ENCODE measurements around the gene LSMEM2.
"Not testable (repeated sequence)": the region's sequence is repeated elsewhere in the genome, so short reads cannot be mapped to it uniquely, and the experiment has no call there.

The LSMEM2 gene

DNA sequence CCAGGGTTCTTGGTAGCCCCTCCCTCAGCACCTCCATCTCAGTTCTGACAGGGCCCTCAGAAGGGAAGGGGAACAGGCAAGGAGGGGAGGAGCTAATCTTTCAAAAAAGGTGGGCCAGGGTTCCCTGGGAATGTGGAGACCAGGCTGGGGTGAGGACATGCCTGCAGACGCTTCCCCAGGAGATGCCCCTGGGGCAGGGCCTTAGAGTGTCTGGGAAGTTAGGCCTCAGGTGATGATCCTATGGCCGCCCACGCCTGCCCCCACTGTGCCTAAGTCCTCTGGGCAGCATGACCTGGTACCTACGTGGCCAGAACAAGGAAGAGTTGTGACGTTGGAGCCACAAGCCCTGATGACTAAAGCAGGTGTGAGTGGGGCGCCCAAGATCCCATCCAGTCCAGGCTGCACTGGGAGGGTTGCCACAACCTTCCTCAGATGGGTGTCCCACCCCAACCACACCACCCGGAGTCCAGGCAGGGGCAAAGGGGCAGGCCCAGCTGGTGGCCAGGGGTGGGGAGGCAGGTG is 13.9 kb upstream of the LSMEM2 start:
- peak; percentile 69 for DNase-seq

DNA sequence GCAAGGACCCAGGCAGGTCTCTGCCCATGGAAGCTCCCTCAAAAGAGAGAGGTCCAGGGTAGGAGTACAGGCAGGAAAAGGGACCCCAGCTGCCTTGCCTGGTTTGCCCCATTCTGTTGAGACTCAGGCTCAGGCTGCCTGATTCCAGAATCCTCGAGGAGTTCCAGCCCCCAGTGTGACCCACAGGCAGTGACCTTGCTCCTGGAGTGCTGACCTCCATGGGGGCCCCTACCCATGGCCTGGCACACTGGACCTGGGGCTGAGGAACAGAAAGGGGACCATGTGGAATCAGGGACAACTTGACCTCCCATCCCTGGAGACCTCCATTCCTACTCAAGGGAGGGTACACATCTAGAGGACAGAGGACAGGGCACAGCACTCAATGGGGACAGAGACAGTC is 13.3 kb upstream of the LSMEM2 start:
- DNase-seq, result no peak

DNA sequence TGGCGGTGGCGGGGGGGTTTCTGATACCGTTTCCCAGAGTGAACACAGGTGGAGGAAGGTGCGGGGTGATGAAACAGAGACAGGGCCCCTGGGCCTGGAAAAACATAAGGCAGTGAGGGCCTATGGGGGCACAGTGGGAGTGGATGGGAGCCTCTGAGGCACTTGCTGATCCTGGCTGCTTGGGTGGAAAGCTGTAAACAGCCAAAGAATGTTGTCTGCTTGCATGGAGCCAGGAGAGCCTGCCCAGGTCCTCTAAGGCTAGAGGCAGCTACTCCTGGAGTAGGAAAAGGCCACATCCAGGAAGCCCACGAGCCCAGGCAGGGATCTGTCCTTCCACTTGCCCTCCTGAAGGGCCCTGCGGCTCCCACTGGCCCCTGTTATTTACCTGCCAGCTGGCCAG is 12.9 kb upstream of the LSMEM2 start:
- no peak for DNase-seq

DNA sequence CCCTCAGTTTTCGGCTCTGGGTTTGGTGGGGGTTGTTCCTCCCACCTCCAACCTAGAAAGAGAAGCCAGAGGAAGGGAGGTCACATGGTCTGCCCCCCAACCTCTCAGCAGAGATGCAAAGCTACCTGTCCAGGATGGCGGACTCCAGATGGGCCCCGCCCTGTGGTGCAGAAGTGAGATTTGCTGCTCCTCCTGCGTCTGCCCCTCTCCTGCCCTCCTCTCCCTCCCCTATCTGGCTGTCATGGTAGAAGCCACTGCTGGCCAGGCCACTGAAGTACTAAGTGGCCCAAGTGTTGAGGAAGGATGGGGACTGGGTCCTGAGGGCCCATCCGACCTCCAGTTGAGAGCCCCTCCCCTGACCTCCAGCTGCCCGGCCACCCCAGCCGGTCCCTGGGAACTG is 12.1 kb upstream of the LSMEM2 start:
- no peak for DNase-seq

DNA sequence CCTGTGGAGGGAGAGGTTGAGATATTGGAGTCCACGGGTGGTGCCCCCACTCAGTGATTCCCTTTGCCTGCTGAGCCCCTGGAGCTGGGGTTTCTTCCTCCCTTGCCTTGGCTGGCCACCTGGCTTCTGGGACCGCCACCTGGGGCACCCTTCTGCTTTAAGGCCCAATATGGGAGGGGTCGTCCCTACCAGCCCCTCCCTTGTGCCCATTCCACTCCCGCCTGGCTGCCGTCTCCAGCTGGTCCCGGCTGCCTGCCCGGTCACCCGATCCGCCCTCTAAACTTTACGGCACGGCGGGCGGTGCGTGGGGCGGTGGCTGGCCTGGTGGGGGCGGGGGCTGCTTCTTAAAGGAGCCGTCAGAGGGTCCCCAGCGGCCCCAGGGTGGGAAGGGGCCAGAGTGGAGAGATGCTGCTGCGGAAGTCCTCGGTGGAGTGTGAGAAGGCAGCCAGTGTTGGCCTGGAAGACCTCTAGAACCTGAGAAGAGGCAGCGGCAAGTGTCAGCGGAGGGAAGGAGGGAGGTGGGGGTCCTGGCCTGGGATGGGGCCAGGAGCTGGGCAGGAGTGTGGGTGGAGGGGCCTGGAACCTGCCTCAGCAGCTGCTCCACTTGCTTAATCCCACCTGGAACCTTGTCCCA is 11.5 kb upstream of the LSMEM2 start:
- peak; percentile 70 for DNase-seq

DNA sequence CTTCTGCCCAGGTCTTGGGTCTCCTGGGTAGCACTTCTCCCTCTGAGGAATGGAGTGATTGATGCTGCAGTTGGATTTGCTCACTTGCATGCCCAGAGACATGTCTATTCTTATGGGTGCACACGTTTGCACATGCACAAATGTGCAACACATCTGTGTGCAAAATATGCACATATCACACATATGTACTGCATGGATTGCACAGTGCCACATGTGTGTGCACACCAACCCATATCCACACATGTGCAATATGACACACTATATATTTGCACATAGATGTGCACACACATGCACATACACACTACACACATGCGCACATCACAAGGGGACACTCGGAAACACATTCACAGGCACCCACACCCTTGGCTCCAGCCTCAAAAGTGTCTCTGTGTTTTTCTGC is 10.6 kb upstream of the LSMEM2 start:
- DNase-seq, result no peak

DNA sequence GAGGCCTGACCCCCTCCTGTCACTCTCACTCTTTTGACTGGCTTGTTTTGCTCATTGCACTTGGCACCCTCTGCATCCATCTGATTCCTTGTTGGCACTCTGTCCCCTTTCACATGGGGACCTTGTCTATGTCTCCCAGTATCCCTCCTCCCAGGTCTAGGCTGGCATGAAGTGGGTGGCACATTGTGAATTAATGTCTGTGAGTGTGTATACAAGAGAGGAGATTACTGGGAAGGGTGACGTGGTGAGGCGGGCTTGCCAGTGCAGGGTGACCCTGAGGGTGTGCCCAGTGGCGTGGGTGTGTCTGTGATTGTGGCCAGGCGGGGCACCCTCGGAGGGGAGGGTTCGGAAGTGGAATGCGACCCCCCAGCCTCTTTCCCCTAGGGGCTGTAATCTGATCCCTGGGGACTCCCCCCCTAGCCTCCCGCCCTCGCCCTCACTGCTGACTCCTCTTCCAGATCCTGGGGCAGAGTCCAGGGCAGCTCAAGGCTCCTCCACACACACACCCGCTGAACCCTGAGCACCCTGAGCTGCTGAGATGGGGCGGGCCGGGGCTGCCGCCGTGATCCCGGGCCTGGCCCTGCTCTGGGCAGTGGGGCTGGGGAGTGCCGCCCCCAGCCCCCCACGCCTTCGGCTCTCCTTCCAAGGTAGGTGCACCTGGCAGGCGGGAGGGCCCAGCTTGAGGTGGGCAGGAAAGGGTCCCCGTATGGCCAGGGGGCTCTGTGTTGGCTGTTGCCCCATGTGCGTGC is 10.0 kb upstream of the LSMEM2 start, which contains the start of gene SEMA3B:
Gene SEMA3B (plus strand): TSS at position 445 of the 749 bp plus-strand sequence. CDS start 94 bp downstream, at position 539.
- DNase-seq, result peak; percentile 75

DNA sequence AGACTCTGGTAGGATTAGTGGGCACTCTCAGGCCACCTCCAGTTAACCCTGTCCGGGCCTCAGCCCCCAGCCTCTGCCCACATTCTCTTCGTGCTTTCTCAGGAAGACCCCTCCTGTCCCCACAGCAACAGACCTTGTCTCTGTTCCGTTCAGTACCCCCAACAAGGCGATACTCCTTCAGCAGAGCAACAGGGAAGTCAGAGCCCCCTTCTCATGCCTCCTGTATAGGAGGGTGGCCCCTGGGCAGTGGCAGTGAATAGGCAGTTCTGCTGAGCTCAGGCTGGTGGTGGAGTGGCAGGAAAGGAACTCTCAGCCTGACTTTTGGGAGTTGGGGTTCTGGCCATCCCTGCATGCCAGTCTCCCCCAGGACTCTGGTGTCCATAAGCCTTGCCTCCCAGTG is 9.4 kb upstream of the LSMEM2 start:
- peak; percentile 51 for DNase-seq

DNA sequence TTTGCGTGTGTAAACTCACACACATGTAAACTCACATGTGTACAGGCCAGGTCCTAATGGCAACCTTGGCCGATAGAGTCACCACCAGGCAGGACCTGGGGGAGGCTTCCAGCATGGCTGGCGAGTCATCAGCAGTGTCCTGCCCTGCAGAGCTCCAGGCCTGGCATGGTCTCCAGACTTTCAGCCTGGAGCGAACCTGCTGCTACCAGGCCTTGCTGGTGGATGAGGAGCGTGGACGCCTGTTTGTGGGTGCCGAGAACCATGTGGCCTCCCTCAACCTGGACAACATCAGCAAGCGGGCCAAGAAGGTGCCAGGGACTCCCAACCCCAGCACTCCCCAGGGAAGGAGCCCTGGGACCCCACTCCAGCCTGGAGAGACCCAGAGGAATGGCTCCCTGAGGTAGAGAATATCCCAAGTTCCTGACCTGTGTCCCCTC is 8.9 kb upstream of the LSMEM2 start:
- no peak for DNase-seq

DNA sequence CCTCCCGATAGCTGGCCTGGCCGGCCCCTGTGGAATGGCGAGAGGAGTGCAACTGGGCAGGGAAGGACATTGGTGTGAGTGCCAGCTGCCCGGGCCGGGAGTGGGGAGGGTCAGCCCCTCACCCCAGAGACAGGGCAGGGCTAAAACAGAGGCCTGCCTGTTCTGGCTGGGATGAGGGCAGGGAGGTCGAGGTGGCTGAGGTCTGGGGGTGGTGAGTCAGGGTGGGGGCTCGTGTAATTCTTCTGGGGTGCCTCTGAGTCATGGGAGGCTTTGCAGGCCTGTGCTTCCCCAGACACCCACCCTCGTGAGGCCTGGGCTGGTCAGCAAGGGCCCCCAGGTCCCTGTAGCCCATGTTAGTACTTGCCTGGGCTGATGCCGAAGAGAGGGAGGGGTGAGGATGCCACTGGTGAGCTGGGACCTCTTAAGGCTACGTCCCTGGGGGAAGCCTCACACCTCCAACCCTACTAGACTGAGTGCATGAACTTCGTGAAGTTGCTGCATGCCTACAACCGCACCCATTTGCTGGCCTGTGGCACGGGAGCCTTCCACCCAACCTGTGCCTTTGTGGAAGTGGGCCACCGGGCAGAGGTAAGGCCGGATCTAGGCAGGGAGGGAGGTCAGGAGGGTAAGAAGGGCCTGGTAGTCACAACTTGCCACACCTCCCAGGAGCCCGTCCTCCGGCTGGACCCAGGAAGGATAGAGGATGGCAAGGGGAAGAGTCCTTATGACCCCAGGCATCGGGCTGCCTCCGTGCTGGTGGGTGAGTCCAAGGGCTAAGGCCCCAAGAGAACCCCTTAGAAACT is 8.3 kb upstream of the LSMEM2 start:
- DNase-seq, result no peak

DNA sequence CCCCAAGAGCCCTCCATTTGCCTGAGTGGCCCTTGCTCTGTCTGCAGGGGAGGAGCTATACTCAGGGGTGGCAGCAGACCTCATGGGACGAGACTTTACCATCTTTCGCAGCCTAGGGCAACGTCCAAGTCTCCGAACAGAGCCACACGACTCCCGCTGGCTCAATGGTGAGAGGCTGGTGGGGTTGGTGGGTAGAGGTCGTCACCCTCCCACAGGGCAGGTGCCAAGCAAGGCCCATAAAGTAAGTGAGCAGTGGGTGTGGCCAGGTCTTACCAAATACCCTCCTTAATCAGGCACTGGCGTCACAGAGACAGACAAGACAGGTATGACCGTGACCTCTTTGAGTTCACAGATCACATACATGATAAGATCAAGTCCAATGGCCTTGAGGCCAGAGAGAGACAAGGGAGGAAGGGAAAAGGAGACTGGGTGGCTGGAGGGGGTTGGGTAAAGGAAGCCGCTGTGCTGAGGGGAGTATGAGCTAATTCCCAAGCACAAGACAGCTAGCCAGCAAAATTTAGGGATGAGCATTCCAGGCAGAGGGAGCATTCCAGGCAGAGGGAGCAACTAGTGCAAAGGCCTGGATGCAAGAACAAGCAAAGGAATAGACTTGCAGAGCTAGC is 7.5 kb upstream of the LSMEM2 start:
- no peak for DNase-seq

DNA sequence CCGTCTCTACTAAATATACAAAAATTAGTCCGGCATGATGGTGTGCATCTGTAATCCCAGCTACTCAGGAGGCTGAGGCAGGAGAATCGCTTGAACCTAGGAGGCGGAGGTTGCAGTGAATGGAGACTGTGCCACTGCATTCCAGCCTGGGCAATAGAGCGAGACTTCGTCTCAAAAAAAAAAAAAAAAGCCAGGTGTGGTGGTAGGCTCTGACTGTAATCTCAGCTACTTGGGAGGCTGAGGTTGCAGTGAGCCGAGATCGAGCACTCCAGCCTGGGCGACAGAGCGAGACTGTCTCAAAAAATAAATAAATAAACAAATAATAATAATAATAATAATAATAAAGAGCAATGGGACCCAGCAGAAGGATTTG is 6.4 kb upstream of the LSMEM2 start:
- not testable (repeated sequence) for DNase-seq

DNA sequence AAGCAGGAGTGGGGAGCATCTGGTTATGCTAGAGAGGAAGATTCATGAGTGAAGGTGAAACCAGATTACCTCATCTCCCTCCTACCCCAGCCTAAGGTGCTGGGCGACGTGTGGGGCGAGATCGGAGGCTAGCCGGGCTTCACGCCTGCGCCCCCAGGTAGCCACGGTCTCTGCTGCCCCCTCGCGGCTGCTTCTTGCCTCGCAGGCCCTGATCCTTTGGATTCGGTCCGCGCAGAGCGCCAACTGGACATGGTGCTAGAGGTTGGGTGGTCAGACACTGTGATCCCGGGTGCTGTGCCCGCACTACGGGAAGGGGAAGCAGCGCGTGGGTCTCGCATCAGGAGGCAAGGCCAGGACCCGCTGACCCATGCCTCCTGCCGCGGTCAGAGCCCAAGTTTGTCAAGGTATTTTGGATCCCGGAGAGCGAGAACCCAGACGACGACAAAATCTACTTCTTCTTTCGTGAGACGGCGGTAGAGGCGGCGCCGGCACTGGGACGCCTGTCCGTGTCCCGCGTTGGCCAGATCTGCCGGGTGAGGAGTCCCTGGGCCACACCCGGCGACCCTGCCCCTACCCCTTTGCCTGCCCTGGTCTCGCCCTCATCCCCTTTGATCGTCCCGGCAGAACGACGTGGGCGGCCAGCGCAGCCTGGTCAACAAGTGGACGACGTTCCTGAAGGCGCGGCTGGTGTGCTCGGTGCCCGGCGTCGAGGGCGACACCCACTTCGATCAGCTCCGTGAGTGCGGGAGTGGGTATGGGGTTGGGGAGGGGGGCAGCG is 5.8 kb upstream of the LSMEM2 start:
- DNase-seq, result peak; percentile 89

DNA sequence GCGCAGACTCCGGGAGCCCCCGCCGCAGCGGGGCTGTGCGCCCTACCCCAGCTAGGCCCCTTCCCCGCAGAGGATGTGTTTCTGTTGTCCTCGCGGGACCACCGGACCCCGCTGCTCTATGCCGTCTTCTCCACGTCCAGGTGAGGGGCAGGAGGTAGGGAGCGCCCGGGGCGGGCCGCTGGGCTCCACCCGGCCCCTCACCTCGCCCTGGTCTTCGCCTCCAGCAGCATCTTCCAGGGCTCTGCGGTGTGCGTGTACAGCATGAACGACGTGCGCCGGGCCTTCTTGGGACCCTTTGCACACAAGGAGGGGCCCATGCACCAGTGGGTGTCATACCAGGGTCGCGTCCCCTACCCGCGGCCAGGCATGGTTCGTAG is 5.2 kb upstream of the LSMEM2 start:
- DNase-seq, result no peak

DNA sequence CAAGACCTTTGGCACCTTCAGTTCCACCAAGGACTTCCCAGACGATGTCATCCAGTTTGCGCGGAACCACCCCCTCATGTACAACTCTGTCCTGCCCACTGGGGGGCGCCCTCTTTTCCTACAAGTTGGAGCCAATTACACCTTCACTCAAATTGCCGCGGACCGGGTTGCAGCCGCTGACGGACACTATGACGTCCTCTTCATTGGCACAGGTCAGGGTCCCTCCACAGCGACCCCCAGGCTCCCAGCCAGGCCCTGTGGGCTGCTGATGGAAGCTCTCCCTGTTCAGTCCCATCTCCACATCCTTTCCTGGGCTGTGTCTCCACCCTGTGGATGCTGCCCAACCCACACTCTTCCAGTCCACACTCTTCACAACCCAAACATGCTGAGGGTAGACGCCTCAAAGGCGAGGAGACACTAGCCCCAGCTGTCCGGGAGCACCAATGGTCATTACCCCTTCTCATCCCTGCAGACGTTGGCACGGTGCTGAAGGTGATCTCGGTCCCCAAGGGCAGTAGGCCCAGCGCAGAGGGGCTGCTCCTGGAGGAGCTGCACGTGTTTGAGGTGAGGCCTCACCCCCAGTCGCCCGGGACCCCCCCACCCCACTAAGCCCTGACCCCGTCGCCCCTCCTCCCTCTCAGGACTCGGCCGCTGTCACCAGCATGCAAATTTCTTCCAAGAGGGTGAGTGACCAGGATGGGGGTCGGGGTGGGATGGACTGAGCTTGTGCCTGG is 4.3 kb upstream of the LSMEM2 start:
- DNase-seq, result peak; percentile 59

DNA sequence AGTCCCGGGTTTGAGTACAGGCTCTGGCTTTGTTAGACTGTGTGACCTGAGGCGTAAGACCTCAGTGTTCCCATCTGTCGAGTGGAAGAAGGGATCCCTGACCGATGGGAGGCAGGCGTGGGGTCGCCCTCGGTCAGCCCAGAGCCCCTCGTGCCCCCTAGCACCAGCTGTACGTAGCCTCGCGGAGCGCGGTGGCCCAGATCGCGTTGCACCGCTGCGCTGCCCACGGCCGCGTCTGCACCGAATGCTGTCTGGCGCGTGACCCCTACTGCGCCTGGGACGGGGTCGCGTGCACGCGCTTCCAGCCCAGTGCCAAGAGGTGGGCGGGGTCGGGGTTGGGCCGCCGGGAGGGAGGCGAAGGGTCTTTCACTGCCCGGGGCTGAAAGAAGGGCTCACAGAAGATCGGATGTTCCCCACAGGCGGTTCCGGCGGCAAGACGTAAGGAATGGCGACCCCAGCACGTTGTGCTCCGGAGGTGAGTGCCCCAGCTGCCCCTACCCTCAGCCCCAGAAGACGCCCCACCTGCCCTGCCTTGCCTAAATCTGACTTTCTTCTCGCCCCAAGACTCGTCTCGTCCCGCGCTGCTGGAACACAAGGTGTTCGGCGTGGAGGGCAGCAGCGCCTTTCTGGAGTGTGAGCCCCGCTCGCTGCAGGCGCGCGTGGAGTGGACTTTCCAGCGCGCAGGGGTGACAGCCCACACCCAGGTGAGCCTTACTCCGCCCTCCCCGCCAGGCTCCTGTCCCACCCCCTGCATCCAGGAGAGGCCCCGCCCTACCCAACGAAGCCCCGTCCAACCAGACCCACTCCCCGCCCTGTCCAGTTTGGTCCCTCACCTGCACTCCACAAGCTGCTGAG is 3.5 kb upstream of the LSMEM2 start:
- no peak for DNase-seq

DNA sequence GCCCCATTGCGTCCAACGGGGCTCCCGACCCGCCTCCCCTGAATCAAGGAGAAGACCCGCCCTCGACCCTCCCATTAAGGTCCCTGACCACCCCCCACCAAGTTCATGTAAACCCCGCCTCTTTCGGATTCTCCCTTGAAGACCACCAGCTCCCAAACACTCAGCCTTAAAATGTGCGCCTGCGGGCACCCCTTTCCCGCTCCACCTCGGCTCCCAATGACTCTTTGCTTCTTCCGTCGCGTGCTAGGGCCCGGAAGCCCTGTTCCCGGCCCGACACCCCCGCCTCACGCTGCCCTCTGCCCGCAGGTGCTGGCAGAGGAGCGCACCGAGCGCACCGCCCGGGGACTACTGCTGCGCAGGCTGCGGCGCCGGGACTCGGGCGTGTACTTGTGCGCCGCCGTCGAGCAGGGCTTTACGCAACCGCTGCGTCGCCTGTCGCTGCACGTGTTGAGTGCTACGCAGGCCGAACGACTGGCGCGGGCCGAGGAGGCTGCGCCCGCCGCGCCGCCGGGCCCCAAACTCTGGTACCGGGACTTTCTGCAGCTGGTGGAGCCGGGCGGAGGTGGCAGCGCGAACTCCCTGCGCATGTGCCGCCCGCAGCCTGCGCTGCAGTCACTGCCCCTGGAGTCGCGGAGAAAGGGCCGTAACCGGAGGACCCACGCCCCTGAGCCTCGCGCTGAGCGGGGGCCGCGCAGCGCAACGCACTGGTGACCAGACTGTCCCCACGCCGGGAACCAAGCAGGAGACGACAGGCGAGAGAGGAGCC is 2.7 kb upstream of the LSMEM2 start:
- DNase-seq, result no peak

DNA sequence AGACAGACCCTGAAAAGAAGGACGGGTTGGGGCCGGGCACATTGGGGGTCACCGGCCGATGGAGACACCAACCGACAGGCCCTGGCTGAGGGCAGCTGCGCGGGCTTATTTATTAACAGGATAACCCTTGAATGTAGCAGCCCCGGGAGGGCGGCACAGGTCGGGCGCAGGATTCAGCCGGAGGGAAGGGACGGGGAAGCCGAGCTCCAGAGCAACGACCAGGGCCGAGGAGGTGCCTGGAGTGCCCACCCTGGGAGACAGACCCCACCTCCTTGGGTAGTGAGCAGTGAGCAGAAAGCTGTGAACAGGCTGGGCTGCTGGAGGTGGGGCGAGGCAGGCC is 2.2 kb upstream of the LSMEM2 start:
- no peak for DNase-seq

DNA sequence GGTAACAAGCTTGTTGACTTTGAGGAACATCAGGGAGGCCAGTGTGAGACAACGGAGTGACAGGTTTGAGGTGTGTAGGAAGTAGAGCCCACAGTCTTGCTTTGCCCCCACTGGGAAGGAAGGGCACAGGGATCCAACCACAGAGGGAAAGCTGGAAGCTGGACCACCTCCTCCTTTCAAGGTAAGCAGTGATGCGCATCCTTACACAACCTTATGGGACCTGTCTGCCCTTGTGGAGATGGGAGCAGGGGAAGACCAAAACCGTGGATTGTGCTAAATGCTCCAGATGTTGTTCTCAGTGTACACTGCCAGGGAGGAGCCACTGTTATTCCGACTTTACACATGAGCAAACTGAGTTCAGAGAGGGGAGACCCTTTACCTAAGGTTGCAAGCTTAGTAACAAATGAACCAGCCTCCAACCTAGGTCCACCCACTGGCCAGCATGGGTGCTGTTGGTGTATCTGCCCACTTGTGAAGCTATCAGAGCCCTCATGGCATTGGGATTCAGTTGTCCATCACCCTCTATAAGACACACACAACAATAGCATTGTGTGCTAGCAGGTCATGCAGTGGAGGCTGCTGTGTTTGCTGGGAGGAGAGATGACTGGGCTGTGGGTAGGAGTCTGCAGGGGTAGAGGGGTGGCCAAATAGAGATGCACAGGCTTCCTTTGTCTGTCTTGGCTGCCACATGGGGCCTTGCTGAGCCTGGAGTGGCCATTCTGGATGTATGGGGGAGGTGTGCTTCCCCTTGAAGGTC is 586 bp upstream of the LSMEM2 start:
- DNase-seq, result no peak
